ENCODE measurements around the gene M1AP. TPM values are rescaled to one million over a fixed set of nuclear protein-coding genes. Genes with fewer than 3 reads are reported as not detected.

M1AP gene
- polyA plus RNA-seq, 2 of the 4 experiments (the other 2 are of a cell fraction) = not detected

DNA sequence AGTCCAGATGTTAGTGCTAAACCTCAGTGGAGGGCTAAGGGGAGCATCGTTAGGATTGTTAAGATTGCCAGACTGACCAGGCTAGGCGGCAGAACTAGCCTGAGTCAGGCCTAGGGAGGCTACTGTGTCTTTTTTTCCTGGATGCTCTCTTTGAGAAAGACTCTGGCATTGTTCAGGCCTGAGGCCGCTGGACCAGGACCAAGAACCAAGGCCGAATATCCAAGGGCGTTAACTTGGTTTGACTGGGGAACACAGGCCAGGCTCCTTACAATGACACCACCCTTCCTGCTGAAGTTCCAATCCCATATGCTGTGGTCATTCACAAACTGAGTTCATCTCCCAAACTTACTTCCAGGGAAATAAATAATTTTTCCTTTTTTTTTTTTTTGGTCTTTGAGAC, 107.8 kb downstream of the M1AP start (continued):
- TF ChIP-seq NFE2L2 (conservative IDR thresholded peaks at IDR 0.05; ENCODE audit: low read length) = no peak
- TF ChIP-seq, protein P1, sequence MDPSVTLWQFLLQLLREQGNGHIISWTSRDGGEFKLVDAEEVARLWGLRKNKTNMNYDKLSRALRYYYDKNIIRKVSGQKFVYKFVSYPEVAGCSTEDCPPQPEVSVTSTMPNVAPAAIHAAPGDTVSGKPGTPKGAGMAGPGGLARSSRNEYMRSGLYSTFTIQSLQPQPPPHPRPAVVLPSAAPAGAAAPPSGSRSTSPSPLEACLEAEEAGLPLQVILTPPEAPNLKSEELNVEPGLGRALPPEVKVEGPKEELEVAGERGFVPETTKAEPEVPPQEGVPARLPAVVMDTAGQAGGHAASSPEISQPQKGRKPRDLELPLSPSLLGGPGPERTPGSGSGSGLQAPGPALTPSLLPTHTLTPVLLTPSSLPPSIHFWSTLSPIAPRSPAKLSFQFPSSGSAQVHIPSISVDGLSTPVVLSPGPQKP (IDR thresholded peaks at IDR 0.05; ENCODE audit: low read depth, low read length) = no peak
- TF ChIP-seq, protein P2, sequence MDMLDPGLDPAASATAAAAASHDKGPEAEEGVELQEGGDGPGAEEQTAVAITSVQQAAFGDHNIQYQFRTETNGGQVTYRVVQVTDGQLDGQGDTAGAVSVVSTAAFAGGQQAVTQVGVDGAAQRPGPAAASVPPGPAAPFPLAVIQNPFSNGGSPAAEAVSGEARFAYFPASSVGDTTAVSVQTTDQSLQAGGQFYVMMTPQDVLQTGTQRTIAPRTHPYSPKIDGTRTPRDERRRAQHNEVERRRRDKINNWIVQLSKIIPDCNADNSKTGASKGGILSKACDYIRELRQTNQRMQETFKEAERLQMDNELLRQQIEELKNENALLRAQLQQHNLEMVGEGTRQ (IDR thresholded peaks at IDR 0.05) = no peak
- TF ChIP-seq ESRRA (IDR thresholded peaks at IDR 0.05; ENCODE audit: borderline replicate concordance, low read length) = no peak
- TF ChIP-seq MAFK (IDR thresholded peaks at IDR 0.05; ENCODE audit: partially characterized antibody) = no peak

- Histone ChIP-seq H3K4me3 (no peak overlapping the region), H3K4me1 (no peaks in the 10 kb centered on the region), H3K4me2 (no peak overlapping the region), H3K9me3 (no peaks in the 10 kb centered on the region), H3K27ac (no peak overlapping the region)
- DNase-seq (ENCODE audit: low read depth in 1 of 2, low spot score in 1 of 2) = no peak
- WGBS (ENCODE audit: missing lambda C conversion rate) = 71% methylated on average over 7 of the region's 7 CpGs
- CTCF ChIA-PET = interaction anchor here (0.6 to 3.4 kb wide), 6 partner anchors 9 to 57 kb away, joined by 3 to 18 read pairs (median 5); partner anchors contain the start of genes AUP1, CCDC142, DQX1 and HTRA2
- POLR2A ChIA-PET = interaction anchor here (1.6 kb wide), 1 partner anchor 9 kb away, joined by 6 read pairs; the partner anchor contains the start of genes AUP1 and HTRA2
- FAIRE-seq = no peak
- no peak for ATAC-seq
- TF ChIP-seq, protein P3, sequence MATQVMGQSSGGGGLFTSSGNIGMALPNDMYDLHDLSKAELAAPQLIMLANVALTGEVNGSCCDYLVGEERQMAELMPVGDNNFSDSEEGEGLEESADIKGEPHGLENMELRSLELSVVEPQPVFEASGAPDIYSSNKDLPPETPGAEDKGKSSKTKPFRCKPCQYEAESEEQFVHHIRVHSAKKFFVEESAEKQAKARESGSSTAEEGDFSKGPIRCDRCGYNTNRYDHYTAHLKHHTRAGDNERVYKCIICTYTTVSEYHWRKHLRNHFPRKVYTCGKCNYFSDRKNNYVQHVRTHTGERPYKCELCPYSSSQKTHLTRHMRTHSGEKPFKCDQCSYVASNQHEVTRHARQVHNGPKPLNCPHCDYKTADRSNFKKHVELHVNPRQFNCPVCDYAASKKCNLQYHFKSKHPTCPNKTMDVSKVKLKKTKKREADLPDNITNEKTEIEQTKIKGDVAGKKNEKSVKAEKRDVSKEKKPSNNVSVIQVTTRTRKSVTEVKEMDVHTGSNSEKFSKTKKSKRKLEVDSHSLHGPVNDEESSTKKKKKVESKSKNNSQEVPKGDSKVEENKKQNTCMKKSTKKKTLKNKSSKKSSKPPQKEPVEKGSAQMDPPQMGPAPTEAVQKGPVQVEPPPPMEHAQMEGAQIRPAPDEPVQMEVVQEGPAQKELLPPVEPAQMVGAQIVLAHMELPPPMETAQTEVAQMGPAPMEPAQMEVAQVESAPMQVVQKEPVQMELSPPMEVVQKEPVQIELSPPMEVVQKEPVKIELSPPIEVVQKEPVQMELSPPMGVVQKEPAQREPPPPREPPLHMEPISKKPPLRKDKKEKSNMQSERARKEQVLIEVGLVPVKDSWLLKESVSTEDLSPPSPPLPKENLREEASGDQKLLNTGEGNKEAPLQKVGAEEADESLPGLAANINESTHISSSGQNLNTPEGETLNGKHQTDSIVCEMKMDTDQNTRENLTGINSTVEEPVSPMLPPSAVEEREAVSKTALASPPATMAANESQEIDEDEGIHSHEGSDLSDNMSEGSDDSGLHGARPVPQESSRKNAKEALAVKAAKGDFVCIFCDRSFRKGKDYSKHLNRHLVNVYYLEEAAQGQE (IDR thresholded peaks at IDR 0.05) = no peak
- TF ChIP-seq CEBPB (IDR thresholded peaks at IDR 0.05) = peak; percentile 20 to 73; a peak in 3 of 4 replicates
Measured at GRCh38 chr2:74538881-74539339, 109.2 kb downstream of the M1AP start.

GRCh38 chr2:74537140-74537539, 111.0 kb downstream of the M1AP start:
- H3K9me3 ChIP-seq = no peaks in the 10 kb centered on the region
- H3K4me3 ChIP-seq = no peak overlapping the region
- no peak for FAIRE-seq
- 59% methylated on average over 4 of the region's 4 CpGs for WGBS (ENCODE audit: missing lambda C conversion rate)
- TF ChIP-seq FOSB (CRISPR knock-in tag; IDR thresholded peaks at IDR 0.05) (no peak), TFCP2L1 (CRISPR knock-in tag; IDR thresholded peaks at IDR 0.05) (no peak), MAX (IDR thresholded peaks at IDR 0.05) (no peak), NFE2L2 (conservative IDR thresholded peaks at IDR 0.05; ENCODE audit: low read length) (no peak), EHMT2 (IDR thresholded peaks at IDR 0.05; ENCODE audit: low read depth) (no peak), GATA3 (IDR thresholded peaks at IDR 0.05; ENCODE audit: borderline replicate concordance) (no peak), ZNF302 (CRISPR knock-in tag; IDR thresholded peaks at IDR 0.05) (no peak), CBX2 (IDR thresholded peaks at IDR 0.05; ENCODE audit: borderline replicate concordance, low read depth) (no peak), KDM1A (IDR thresholded peaks at IDR 0.05; ENCODE audit: low read depth) (no peak), POLR2AphosphoS2 (conservative IDR thresholded peaks at IDR 0.05; ENCODE audit: low read length) (no peak), MYC (IDR thresholded peaks at IDR 0.05; ENCODE audit: borderline replicate concordance, low read length) (no peak), ZC3H11A (IDR thresholded peaks at IDR 0.05) (no peak), CHD2 (IDR thresholded peaks at IDR 0.05; ENCODE audit: low read length, partially characterized antibody) (no peak), SMC3 (IDR thresholded peaks at IDR 0.05) (no peak), RNF2 (IDR thresholded peaks at IDR 0.05; ENCODE audit: borderline replicate concordance, low read depth) (no peak), ATOH8 (CRISPR knock-in tag; IDR thresholded peaks at IDR 0.05; ENCODE audit: low read depth) (no peak), RAD21 (conservative IDR thresholded peaks at IDR 0.05 in 1 of 2, IDR thresholded peaks at IDR 0.05 in 1 of 2) (no peak)
- TF ChIP-seq, protein P1 (IDR thresholded peaks at IDR 0.05; ENCODE audit: low read depth, low read length) = no peak
- ATAC-seq = no peak
- no peak overlapping the region for H3K27ac ChIP-seq
- H3K4me1 ChIP-seq = no peaks in the 10 kb centered on the region
- DNase-seq (ENCODE audit: low read depth in 1 of 2, low spot score in 1 of 2) = no peak
- no peak overlapping the region for H3K4me2 ChIP-seq
- CTCF ChIA-PET = no interaction called here
- POLR2A ChIA-PET = no interaction called here
